NCI-H2107 (cell line): Measurements from ENCODE around the gene GBP6.
"Not testable (repeated sequence)": the region's sequence is repeated elsewhere in the genome, so short reads cannot be mapped to it uniquely, and the experiment has no call there.

ENCODE experiments used
- DNase-seq: peaks from one replicate; lab custom pipeline; 2025; lab: John Stamatoyannopoulos, UW

Gene GBP6

DNA sequence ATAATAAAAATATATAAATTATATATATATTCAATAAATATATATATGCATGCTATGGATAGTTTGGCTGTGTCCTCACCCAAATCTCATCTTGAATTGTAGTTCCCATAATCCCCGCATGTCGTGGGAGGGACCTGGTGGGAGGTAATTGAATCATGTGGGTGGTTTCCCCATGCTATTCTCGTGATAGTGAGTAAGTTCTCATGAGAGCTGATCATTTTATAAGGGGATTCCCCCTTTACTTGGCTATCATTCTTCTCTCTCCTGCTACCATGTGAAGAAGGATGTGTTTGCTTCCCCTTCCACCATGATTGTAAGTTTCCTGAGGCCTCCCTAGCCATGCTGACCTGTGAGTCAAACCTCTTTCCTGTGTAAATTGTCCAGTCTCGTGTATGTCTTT is 10.0 kb downstream of the GBP6 start:
- DNase-seq = not testable (repeated sequence)

DNA sequence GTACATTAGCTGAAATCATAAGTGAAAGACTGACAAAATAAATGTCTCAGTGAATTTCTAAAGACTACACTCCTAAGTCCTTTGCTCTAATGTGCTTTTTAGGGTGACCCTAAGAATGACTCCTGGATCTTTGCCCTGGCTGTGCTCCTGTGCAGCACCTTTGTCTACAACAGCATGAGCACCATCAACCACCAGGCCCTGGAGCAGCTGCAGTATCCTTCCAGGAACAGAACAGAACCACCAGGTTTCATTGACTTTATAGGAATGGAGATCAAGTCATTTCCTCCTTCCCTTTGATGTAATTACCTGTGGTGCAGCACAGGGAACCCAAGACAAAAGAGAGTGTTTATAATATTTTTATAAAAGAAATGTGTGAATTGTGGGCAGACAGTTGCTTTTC is 14.1 kb downstream of the GBP6 start:
- DNase-seq = no peak

DNA sequence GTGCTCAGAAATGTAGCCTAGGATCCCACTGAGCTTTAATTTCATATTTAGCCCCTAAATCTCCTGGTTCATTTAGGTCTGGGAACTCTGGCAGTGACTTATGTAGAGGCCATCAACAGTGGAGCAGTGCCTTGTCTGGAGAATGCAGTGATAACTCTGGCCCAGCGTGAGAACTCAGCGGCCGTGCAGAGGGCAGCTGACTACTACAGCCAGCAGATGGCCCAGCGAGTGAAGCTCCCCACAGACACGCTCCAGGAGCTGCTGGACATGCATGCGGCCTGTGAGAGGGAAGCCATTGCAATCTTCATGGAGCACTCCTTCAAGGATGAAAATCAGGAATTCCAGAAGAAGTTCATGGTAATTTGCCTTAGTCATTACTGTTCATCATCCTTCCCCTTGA is 17.8 kb downstream of the GBP6 start:
- DNase-seq = no peak

DNA sequence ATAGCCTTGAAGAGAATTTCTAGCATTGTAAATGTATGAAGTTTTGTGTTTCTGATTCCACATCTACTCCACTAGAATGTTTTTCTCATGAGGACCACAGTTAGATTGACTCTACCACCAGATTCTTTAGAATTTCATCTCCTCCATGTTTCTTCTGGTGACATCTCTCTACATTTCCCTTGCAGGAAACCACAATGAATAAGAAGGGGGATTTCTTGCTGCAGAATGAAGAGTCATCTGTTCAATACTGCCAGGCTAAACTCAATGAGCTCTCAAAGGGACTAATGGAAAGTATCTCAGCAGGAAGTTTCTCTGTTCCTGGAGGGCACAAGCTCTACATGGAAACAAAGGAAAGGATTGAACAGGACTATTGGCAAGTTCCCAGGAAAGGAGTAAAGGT is 18.6 kb downstream of the GBP6 start:
- no peak for DNase-seq

DNA sequence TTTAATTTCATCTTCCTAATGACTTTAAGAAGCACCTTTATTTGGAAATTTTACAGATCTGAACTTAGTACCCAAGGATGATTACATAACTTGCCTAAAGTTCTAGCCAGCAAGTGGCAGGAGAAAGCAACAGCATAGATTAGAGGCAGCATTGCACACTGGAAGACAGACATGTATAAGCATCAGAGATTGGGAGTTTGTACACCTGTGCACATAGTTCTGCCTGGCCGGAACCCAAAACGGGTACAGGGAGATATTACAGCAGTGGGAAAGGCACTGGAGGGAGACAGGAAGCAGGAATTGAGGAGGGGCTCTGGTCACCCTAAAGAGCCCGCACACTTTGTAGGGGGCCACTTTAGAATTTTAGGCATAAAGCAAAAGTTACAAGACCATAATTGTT is 19.3 kb downstream of the GBP6 start:
- no peak for DNase-seq

DNA sequence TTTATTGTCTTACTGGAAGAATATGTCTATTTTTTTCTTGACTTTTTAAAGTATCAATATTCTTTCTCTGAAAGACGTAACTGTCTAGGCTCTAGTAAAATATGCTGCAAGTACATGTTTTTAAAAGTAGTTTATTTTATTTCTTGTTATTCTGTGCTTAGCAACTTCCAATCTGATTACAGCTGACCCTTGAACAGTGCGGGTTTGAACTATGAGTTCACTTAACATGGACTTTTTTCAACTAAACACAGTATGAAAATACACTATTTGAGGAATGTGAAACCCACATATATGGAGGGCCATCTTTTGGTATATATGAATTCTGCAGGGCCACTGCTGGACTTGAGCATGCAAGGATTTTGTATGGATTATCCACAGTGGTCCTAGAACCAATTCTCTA is 26.8 kb downstream of the GBP6 start:
- DNase-seq = no peak

DNA sequence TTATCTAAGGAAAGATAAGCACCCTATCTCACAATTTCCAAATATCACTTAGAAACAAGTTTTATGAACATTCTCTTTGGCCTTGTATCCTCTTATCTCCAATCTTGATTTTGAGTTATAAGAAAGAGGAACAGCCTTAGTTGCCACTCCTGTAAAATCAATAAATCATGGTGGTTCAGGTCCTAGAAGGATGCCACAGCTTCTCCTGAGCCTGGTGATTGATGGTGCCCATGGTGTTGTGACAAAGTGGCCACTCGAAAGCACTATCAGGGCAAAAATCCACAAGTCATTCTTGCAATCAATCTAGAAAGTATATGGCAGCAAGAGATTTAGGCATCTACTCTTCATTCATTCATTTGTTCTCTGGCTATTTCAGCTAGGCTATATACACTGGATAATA is 27.8 kb downstream of the GBP6 start:
- DNase-seq = no peak

DNA sequence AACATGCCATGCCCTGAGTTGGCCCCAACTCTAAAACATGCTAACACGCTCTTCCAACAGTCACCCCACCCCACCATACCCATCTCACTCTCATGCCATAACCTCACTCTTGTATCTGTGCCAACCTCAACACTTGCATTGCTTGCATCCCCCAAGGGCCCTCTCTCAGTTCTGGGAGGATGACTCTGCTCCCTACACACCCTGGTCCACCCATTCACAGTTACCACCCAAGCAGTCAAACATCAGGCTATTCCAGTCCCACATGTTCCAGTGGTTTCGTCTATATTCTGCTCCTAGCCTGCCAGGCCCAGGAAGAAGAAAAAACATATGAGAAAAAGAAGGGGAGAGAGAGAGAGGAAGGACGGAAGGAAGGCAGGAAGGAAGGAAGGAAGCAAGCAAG is 31.0 kb downstream of the GBP6 start:
- DNase-seq = no peak

DNA sequence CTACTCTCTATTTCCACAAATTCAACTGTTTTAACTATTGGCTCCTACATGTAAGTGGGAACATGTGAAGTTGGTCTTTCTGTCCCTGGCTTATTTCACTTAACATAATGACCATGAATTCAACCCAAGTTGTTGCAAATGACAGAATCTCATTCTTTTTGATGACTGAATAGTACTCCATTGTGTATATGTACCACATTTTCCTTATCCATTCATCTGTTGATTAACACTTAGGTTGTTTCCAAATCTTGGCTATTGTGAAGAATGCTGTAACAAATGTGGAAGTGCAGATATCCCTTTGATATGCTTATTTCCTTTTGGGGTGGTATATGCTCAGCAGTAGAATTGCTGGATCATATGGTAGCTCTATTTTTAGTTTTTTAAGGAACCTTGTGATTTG is 33.0 kb downstream of the GBP6 start:
- DNase-seq = no peak

DNA sequence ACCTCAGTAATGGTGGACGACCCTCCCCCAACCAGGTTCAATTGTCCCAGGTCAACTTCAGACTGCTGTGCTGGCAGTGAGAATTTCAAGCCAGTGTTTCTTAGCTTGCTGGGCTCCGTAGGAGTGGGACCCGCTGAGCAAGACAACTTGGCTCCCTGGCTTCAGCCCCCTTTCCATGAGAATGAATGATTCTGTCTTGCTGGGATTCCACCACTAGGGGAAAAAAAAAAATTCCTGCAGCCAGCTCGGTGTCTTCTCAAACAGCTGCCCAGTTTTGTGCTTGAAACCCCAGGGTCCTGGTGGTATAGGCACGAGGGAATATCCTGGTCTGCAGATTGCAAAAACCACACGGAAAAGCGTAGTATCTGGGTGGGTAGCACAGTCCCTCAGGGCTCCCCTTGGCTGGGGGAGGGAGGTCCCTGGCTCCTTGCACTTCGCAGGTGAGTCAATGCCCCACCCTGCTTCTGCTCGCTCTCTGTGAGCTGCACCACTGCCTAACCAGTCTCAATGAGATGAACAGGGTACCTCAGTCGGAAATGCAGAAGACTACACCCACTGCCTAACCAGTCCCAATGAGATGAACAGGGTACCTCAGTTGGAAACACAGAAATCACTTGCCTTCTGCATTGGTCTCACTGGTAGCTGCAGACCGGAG is 41.5 kb downstream of the GBP6 start:
- DNase-seq = no peak

DNA sequence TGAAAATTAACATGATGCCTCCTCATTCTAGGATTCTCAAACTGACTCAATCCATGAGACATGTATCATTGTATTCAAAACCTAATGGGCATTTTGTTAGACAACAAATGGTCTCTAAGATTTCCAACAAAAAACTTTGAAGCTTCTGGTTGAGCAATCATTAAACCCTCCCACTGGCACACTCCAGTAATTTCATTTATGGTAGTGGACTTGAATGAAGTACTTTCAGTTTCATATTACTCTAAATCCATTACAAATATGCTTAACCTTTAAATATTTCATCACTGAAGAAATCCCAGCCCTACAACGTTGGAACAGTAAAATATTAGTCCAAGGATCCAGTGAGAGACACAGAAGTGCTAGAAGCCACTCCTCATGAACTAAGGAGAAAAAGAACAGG is 43.5 kb downstream of the GBP6 start:
- DNase-seq = no peak

DNA sequence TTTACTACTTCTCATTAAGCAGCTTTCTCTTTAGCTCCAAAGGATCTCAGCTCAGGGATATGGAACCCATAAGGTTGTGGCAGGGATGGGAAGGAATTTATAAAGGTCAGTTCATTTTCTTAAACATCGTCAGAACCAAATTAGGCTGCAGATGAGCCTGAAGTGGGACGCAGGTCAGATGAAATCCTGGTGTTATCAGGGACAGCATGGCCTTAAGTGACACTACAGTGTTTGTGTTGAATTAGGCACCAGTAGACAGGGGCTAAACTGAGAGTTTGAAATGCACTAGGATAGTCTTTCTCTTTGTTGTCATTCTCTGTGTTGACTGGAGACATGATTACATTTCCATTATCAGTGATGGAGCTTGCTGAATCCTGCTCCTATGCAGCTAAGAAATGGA is 43.9 kb downstream of the GBP6 start:
- DNase-seq = not testable (repeated sequence)

DNA sequence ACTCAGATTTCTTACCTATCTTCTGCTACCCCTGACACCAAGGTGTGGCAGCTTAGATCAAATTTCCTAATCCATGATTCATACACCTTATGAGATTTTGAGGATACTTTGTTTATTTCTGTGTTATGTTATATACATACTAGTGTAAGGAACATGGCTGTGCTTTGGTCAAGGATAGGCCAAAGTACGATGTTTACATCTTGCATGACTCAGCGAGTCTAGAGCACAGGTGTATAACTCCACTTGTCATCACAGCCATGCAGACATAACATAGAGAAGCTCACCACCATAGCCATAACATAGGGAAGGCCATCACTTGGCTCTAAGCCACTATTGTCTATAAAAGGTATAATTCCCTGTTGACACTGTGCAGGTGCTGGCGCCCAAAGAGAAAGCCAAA is 61.2 kb downstream of the GBP6 start:
- DNase-seq = no peak

DNA sequence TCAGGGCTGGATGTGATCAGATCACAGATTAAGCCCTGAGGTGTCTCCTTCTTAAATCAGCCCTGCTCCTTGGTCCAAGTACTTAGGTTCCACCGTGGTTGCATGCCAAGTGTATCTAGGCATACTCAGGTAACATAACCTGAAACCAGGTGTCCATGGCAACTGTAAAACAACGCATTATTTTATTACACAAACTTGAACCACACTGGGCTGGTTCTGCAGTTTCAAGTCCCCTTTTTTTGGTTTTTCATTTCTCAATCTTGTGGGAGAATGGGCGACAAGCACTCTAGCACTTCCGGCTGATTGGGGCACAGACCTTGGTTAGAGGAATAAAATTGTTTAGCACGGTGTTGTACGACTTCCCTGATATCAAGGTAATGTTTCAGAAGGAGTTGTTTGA is 65.2 kb downstream of the GBP6 start:
- no peak for DNase-seq

DNA sequence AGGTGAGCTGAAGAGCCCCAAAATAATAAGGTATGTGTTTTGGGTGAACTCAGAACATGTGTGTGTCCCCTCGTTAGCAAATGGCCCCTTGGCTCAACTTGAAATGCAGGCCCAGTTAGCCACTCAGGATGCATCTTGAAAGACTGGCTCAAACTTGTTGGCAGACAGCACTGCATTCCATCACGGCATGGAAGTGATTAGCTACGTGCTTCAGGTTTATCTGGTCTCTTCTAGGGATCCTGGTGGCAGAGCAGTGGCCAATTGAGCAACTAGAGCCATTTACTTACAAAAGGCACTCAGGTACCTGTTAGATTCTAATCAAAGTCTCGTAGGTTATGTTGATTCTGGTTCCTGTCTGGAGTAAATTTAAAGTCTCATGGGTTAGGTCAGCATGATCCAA is 65.8 kb downstream of the GBP6 start:
- not testable (repeated sequence) for DNase-seq

DNA sequence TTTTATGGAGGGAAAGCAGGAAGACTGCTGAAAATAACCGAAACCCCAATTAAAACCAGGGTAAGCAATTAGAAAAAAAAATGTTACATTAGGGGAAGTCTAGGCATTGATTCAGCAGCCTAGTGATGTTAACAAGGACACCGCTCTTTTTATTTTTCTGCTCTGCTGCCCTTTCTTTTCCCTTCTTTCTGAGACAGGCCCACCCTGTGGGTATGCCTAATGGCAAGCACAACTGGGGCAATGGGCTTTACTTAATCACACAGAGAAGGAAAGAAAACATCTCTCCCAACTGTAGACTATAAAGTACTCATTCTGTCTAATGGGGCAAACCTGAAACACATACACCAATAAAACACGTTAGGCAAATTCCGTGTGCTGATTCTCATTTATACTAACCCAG is 69.6 kb downstream of the GBP6 start:
- DNase-seq = no peak

DNA sequence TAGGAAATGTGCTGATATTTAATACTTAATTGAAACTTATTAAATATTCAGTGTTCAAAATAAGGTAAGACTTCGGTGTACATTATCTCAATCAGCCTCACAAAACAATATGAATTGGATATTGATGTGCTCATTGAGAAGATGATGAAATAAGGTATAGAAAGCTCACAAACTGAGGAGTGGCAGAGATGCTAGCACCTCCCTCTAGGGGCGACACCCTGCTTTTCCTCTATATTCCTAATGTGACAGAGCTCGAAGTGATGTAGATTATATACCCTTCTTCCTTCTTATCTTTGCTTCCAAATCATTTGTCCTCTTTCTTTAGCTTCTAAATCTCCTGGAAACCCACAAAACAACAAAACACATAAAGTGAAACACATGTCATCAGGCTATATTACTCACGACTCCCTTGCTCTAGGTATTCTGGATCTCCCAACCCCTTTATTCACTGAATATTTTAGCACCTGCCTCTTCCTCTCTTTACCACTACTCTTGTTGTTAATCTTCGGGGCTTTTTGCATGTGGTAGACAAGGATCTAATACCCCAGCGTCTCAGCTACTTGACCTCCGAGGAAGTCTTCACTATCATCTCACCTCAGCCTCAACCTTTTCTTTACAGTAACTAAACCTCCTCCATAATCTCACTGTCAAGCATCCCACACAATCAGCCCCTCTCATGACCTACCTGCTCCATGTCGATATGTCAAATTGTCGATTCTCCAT is 70.4 kb downstream of the GBP6 start:
- DNase-seq = not testable (repeated sequence)
